Measurements from ENCODE around the gene GARRE1.
"Not testable (repeated sequence)": the region's sequence is repeated elsewhere in the genome, so short reads cannot be mapped to it uniquely, and the experiment has no call there.

The GARRE1 gene

GRCh38 chr19:34257559-34257924 is 3.2 kb downstream of the GARRE1 start:
- no peak for DNase-seq (ENCODE audit: low read depth in 2 of 3, low spot score in 2 of 3)

GRCh38 chr19:34259367-34260095 is 5.2 kb downstream of the GARRE1 start:
- DNase-seq (ENCODE audit: low read depth in 2 of 3, low spot score in 2 of 3), result no peak

- no peak for DNase-seq (ENCODE audit: low read depth in 2 of 3, low spot score in 2 of 3)
These were observed 6.4 kb downstream of the GARRE1 start for GRCh38 chr19:34260771-34261173.

GRCh38 chr19:34261334-34262109 is 7.2 kb downstream of the GARRE1 start:
- DNase-seq (ENCODE audit: low read depth in 2 of 3, low spot score in 2 of 3), result no peak

- DNase-seq (ENCODE audit: low read depth in 2 of 3, low spot score in 2 of 3), result no peak
These were observed 9.4 kb downstream of the GARRE1 start for GRCh38 chr19:34263745-34264237.

- no peak for DNase-seq (ENCODE audit: low read depth in 2 of 3, low spot score in 2 of 3)
These were observed 10.9 kb downstream of the GARRE1 start for GRCh38 chr19:34265221-34265650.

- DNase-seq (ENCODE audit: low read depth in 2 of 3, low spot score in 2 of 3), result no peak
These were observed 14.7 kb downstream of the GARRE1 start for GRCh38 chr19:34269081-34269480.

- DNase-seq (ENCODE audit: low read depth in 2 of 3, low spot score in 2 of 3), result no peak
These were observed 15.1 kb downstream of the GARRE1 start for GRCh38 chr19:34269489-34269888.

- DNase-seq (ENCODE audit: low read depth in 2 of 3, low spot score in 2 of 3), result peak in 2 of 3 experiments; percentile 8 to 22
These were observed 15.7 kb downstream of the GARRE1 start for GRCh38 chr19:34269968-34270621.

GRCh38 chr19:34273121-34273520 is 18.8 kb downstream of the GARRE1 start:
- DNase-seq (ENCODE audit: low read depth in 2 of 3, low spot score in 2 of 3), result no peak

- DNase-seq (ENCODE audit: low read depth in 2 of 3, low spot score in 2 of 3), result no peak
These were observed 20.0 kb downstream of the GARRE1 start for GRCh38 chr19:34274284-34274826.

- DNase-seq (ENCODE audit: low read depth in 2 of 3, low spot score in 2 of 3), result no peak
These were observed 20.7 kb downstream of the GARRE1 start for GRCh38 chr19:34274827-34275625.

- no peak for DNase-seq (ENCODE audit: low read depth in 2 of 3, low spot score in 2 of 3)
These were observed 21.4 kb downstream of the GARRE1 start for GRCh38 chr19:34275705-34276104.

- no peak for DNase-seq (ENCODE audit: low read depth in 2 of 3, low spot score in 2 of 3)
These were observed 22.3 kb downstream of the GARRE1 start for GRCh38 chr19:34276614-34277013.

- no peak for DNase-seq (ENCODE audit: low read depth in 2 of 3, low spot score in 2 of 3)
These were observed 22.9 kb downstream of the GARRE1 start for GRCh38 chr19:34277244-34277643.

- no peak for DNase-seq (ENCODE audit: low read depth in 2 of 3, low spot score in 2 of 3)
These were observed 24.4 kb downstream of the GARRE1 start for GRCh38 chr19:34278783-34279182.

- DNase-seq (ENCODE audit: low read depth in 2 of 3, low spot score in 2 of 3), result not testable (repeated sequence)
These were observed 27.1 kb downstream of the GARRE1 start for GRCh38 chr19:34281444-34281843.

- DNase-seq (ENCODE audit: low read depth in 2 of 3, low spot score in 2 of 3), result no peak
These were observed 28.5 kb downstream of the GARRE1 start for GRCh38 chr19:34282611-34283519.

- DNase-seq (ENCODE audit: low read depth in 2 of 3, low spot score in 2 of 3), result no peak
These were observed 30.2 kb downstream of the GARRE1 start for GRCh38 chr19:34284505-34284904.
